Measurements from ENCODE around the gene VEGFC.

Gene VEGFC

GRCh38 chr4:176806778-176807375 is 14.2 kb upstream of the VEGFC start:
- DNase-seq (ENCODE audit: low read depth): no peak
- H3K4me3 ChIP-seq (ENCODE audit: low read depth, low read length): no peak overlapping the region
- TF ChIP-seq, protein P1, sequence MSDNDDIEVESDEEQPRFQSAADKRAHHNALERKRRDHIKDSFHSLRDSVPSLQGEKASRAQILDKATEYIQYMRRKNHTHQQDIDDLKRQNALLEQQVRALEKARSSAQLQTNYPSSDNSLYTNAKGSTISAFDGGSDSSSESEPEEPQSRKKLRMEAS (IDR thresholded peaks at IDR 0.05; ENCODE audit: low read depth, low read length): no peak
- no peak for TF ChIP-seq MYC (IDR thresholded peaks at IDR 0.05; ENCODE audit: low read depth, low read length)
- TF ChIP-seq POLR2A (IDR thresholded peaks at IDR 0.05; ENCODE audit: extremely low read depth, insufficient read length): no peak
- TF ChIP-seq, protein P2, sequence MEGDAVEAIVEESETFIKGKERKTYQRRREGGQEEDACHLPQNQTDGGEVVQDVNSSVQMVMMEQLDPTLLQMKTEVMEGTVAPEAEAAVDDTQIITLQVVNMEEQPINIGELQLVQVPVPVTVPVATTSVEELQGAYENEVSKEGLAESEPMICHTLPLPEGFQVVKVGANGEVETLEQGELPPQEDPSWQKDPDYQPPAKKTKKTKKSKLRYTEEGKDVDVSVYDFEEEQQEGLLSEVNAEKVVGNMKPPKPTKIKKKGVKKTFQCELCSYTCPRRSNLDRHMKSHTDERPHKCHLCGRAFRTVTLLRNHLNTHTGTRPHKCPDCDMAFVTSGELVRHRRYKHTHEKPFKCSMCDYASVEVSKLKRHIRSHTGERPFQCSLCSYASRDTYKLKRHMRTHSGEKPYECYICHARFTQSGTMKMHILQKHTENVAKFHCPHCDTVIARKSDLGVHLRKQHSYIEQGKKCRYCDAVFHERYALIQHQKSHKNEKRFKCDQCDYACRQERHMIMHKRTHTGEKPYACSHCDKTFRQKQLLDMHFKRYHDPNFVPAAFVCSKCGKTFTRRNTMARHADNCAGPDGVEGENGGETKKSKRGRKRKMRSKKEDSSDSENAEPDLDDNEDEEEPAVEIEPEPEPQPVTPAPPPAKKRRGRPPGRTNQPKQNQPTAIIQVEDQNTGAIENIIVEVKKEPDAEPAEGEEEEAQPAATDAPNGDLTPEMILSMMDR (IDR thresholded peaks at IDR 0.05; ENCODE audit: low read depth, low read length): no peak

- H3K4me3 ChIP-seq (ENCODE audit: low read depth, low read length): no peak overlapping the region
- peak; percentile 12 for DNase-seq (ENCODE audit: low read depth)
- TF ChIP-seq, protein P1 (IDR thresholded peaks at IDR 0.05; ENCODE audit: low read depth, low read length): no peak
- TF ChIP-seq MYC (IDR thresholded peaks at IDR 0.05; ENCODE audit: low read depth, low read length): no peak
- no peak for TF ChIP-seq POLR2A (IDR thresholded peaks at IDR 0.05; ENCODE audit: extremely low read depth, insufficient read length)
Measured at GRCh38 chr4:176805155-176805554, 12.4 kb upstream of the VEGFC start.

DNA sequence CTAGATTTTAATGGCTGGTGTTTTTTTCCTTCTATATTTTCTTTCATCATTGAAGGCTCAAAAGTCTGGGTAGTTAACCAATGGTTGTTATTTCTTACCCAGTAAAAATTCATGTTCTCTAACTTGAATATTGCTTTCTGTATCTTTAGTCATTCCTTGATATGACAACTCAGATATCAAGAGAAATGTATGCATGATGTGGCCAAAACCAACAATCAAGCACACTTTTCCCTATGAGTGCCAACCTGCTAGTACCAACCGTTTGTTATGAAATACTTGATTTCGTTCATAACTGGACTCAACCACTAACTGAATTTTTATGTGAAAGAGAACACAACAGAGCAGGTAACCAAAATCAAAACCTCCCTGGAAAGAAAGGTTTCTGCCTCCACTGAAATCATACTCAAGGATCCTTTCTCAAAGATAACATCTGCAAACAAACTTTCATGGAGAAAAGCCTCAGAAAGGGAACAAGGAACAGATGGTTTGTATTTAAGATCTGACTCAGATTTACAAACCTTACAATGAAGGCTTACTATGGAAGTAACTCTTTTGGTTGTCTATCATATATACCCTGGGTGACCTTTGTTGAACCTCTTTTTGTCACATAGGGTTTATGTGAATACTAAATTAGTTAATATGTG is 8.3 kb upstream of the VEGFC start:
- no peak overlapping the region for H3K4me3 ChIP-seq (ENCODE audit: low read depth, low read length)
- no peak for TF ChIP-seq MYC (IDR thresholded peaks at IDR 0.05; ENCODE audit: low read depth, low read length)
- TF ChIP-seq, protein P2 (IDR thresholded peaks at IDR 0.05; ENCODE audit: low read depth, low read length): no peak
- TF ChIP-seq, protein P1 (IDR thresholded peaks at IDR 0.05; ENCODE audit: low read depth, low read length): no peak
- TF ChIP-seq POLR2A (IDR thresholded peaks at IDR 0.05; ENCODE audit: extremely low read depth, insufficient read length): no peak

GRCh38 chr4:176799653-176800052 is 6.9 kb upstream of the VEGFC start:
- TF ChIP-seq, protein P2 (IDR thresholded peaks at IDR 0.05; ENCODE audit: low read depth, low read length): no peak
- TF ChIP-seq POLR2A (IDR thresholded peaks at IDR 0.05; ENCODE audit: extremely low read depth, insufficient read length) (no peak), MYC (IDR thresholded peaks at IDR 0.05; ENCODE audit: low read depth, low read length) (no peak)
- TF ChIP-seq, protein P1 (IDR thresholded peaks at IDR 0.05; ENCODE audit: low read depth, low read length): no peak
- H3K4me3 ChIP-seq (ENCODE audit: low read depth, low read length): no peak overlapping the region
- no peak for DNase-seq (ENCODE audit: low read depth)

More for the DNA sequence above, 8.3 kb upstream of the VEGFC start:
- DNase-seq (ENCODE audit: low read depth): no peak

GRCh38 chr4:176798540-176798939 is 5.8 kb upstream of the VEGFC start:
- H3K4me3 ChIP-seq (ENCODE audit: low read depth, low read length): no peak overlapping the region
- no peak for TF ChIP-seq POLR2A (IDR thresholded peaks at IDR 0.05; ENCODE audit: extremely low read depth, insufficient read length)
- TF ChIP-seq, protein P2 (IDR thresholded peaks at IDR 0.05; ENCODE audit: low read depth, low read length): no peak
- TF ChIP-seq, protein P1 (IDR thresholded peaks at IDR 0.05; ENCODE audit: low read depth, low read length): no peak
- no peak for TF ChIP-seq MYC (IDR thresholded peaks at IDR 0.05; ENCODE audit: low read depth, low read length)
- no peak for DNase-seq (ENCODE audit: low read depth)

GRCh38 chr4:176795441-176795840 is 2.7 kb upstream of the VEGFC start:
- TF ChIP-seq, protein P1 (IDR thresholded peaks at IDR 0.05; ENCODE audit: low read depth, low read length): no peak
- TF ChIP-seq MYC (IDR thresholded peaks at IDR 0.05; ENCODE audit: low read depth, low read length) (no peak), POLR2A (IDR thresholded peaks at IDR 0.05; ENCODE audit: extremely low read depth, insufficient read length) (no peak)
- TF ChIP-seq, protein P2 (IDR thresholded peaks at IDR 0.05; ENCODE audit: low read depth, low read length): no peak
- H3K4me3 ChIP-seq (ENCODE audit: low read depth, low read length): no peak overlapping the region
- DNase-seq (ENCODE audit: low read depth): no peak

Data from NB4 (cell line).